Stimulated activated CD4-positive, alpha-beta T cell treated with anti-CD3 and anti-CD28 coated beads, Interleukin-2, amount 100 ng/mL, for 48 hours (primary cell): Measurements from ENCODE around the gene KMT2E.

Experiments used
- DNase-seq, 2 donors: peaks; one replicate each; pipeline ENCODE4 v3.0.0-alpha.2; 2020

The KMT2E gene

GRCh38 chr7:105088456-105088855, 74.5 kb downstream of the KMT2E start:
- DNase-seq = no peak

GRCh38 chr7:105094966-105095365, 81.0 kb downstream of the KMT2E start:
- DNase-seq = no peak

GRCh38 chr7:105096306-105096705, 82.3 kb downstream of the KMT2E start:
- DNase-seq = no peak

DNA sequence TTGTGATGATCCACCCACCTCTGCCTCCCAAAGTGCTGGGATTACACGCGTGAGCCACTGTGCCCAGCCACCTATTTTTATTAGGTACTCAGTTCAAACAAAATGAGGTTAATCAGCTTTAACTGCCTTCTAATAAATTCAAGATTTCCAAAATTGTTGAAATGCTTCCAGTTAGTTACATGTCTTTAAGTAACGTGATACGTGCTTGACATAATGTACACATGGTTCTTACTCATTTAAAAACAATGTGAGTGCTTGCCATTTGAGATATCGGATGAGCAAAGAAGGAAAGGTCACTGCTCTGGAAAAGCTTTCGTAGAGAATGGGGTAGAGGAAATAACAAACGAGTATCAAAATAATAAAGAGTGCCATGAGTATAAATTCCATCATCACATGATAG, 83.6 kb downstream of the KMT2E start:
- DNase-seq = no peak

- no peak for DNase-seq
These were observed 85.0 kb downstream of the KMT2E start for GRCh38 chr7:105098863-105099515.

- DNase-seq = no peak
These were observed 87.9 kb downstream of the KMT2E start for GRCh38 chr7:105101864-105102263.

- no peak for DNase-seq
These were observed 88.8 kb downstream of the KMT2E start for GRCh38 chr7:105102557-105103352.

DNA sequence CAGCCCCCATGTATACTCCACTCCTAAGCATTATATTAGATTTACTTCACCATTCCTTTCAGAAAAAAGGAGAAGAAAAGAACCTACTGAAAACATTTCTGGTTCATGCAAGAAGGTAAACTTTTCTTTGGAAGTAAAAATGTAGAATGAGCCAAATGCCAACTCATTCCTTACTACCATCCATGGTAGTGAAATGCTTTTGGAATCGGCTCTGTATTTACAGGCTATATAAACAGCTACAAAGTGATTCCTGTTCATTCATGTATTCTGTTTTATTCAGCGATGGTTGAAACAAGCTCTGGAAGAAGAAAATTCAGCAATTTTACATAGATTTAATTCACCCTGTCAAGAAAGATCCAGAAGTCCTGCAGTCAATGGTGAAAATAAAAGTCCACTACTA, 91.6 kb downstream of the KMT2E start:
- DNase-seq = no peak

- DNase-seq = no peak
These were observed 92.5 kb downstream of the KMT2E start for GRCh38 chr7:105106473-105106872.

DNA sequence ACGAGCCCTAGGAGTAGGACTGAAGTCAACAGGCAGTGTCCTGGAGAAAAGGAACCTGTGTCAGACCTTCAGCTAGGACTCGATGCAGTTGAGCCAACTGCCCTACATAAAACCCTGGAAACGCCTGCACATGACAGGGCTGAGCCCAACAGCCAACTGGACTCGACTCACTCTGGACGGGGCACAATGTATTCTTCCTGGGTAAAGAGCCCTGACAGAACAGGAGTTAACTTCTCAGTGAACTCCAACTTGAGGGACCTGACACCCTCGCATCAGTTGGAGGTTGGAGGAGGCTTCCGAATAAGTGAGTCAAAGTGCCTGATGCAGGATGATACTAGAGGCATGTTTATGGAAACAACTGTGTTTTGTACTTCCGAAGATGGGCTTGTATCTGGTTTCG, 93.5 kb downstream of the KMT2E start:
- DNase-seq = no peak

DNA sequence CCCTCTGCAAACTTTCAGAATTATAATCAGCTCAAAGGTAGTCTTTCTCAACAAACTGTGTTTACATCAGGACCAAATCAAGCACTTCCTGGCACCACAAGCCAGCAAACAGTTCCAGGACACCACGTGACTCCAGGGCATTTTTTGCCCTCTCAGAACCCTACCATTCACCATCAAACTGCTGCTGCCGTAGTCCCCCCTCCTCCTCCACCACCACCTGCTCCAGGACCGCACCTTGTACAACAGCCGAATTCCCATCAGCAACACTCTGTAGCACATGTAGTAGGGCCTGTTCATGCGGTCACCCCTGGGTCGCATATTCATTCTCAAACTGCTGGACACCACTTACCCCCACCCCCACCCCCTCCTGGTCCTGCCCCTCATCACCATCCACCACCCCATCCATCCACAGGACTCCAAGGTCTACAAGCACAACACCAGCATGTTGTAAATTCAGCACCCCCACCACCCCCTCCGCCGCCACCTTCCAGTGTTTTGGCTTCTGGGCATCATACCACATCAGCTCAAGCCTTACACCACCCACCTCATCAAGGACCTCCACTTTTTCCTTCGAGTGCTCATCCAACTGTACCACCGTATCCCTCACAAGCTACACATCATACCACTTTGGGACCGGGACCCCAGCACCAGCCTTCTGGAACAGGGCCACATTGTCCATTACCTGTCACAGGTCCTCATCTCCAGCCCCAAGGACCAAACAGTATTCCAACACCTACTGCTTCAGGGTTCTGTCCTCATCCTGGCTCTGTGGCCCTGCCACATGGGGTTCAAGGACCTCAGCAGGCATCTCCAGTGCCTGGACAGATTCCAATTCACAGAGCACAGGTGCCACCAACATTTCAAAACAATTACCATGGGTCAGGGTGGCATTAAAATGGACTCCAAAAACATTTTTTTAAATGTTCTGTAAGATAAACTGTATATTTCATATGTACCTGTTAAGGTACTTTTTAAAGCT, 98.7 kb downstream of the KMT2E start:
- no peak for DNase-seq

DNA sequence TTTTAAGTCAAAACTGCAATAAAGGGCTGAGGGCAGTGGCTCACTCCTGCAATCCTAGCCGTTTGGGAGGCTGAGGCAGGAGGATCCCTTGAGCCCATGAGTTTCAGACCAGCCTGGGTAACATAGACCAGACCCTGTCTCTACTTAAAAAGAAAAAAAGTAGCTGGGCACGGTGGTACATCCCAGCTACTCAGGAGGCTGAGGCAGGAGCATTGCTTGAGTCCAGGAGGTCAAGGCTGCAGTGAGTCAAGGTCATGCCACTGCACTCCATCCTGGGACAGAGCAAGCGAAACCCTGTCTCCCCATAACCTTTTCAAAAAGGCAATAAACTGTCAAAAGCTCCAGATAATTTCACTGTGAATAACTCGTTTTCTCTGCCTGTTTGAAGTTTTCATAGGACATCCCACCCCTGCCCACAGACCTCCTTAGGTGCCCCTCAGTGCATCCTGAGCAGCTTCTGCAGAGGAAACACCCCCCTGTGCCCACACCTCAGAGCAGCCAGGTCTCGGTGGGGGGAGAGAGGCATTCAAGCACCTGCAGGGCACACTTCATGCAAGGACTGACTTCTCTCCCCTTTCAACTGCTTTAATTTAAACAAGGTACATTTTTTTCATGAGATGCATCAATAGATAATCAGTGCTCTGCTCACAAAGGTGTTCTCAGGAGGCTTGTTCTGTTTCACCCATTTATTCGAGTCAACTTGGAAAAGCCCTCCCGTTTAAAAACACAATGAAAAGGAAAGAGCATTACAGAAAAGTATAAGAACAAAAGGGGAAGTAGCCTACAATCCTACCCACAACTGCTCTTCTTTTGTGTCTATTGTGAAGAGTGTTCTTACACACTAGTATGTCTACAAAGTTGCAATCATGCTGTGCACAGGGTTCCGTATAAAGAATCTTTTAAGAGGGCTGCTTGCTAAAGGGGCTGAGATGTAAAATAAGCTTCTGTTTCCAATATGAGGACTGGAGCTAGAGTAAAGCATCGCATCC, 104.9 kb downstream of the KMT2E start:
- DNase-seq = no peak

DNA sequence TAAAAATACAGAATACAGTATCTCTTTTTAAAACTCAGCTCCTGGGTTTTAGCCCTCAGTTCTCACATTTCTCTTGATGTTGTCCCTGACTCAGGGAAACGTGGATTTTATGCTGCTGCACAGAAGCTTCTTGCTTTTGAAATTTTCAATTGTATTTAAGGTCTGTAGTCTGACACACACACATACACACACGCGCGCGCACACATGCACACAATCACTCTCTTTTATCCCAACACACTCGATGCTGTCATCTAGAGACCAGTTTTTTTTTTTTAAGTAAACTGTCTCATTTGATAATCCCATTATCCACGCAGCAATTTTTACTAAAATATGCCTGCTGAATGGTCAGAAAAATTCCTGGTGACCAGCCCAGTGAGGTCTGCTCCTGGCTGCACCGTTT, 108.6 kb downstream of the KMT2E start:
- no peak for DNase-seq

DNA sequence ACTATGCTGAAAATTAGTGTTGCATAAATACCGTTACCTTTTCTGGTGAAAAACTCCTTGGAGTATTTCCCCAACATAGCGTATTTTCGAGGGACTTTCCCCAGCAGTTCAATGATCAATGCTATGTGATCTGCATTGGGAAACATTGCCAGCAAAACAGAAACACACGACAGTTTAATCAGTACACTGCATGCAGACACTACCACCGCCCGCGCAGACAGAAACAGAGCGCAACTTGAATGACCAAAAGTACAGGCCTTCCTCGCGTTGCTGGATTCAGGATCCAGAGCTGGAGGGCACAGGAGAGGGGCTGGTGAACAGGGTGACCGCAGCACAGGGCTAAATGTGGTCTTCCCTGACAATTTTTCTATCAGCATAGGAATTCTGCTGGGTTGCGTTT, 111.7 kb downstream of the KMT2E start:
- no peak for DNase-seq

DNA sequence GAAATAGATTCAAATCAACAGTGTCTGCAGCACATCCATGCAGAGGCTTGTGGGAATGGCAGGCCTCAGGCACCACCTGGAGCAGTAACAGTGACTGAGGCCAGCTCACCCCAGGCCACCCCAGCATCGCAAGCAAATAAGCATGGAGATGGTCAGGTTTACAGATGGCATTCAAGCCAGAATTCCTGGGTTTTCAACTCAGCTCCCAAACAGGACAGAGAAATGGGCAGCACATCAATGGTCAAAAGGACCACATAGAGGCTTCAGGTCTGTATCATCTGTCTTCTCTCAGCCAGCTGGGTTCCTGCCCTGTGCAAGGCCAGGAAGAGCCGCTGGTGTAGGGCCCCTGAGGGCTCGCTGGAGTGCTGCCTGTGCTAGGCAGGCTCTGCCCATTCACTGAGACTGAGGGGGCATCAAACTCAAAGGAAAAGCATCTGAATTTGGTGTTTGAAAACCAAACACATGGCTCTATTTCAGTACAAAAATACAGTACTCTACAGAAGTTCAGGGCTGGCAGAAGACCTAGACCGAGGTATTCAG, 112.5 kb downstream of the KMT2E start:
- no peak for DNase-seq

- no peak for DNase-seq
These were observed 113.2 kb downstream of the KMT2E start for GRCh38 chr7:105127179-105127578.

GRCh38 chr7:105130048-105130447, 116.0 kb downstream of the KMT2E start:
- DNase-seq = no peak

- no peak for DNase-seq
These were observed 116.6 kb downstream of the KMT2E start for GRCh38 chr7:105130580-105130979.

- DNase-seq = no peak
These were observed 117.1 kb downstream of the KMT2E start for GRCh38 chr7:105131033-105131656.

DNA sequence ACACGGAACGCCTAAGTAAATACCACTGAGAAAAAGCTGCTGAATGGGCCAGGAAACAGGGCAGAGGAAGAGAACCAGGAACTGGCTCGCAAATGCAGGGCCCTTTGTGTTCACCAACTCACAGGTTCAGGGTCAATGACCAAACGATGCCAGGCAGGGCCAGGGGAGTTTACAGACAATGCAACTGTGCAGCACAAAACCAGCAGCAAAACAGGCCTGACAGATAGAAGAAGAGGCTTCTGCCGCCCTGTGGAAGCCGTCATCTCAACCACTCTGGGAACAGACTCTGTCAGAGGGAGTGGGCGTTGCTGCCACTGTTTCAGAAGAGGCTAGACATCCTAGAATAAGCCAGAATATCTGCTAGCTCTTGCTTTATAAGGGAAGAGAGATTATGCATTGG, 117.9 kb downstream of the KMT2E start:
- DNase-seq = no peak

DNA sequence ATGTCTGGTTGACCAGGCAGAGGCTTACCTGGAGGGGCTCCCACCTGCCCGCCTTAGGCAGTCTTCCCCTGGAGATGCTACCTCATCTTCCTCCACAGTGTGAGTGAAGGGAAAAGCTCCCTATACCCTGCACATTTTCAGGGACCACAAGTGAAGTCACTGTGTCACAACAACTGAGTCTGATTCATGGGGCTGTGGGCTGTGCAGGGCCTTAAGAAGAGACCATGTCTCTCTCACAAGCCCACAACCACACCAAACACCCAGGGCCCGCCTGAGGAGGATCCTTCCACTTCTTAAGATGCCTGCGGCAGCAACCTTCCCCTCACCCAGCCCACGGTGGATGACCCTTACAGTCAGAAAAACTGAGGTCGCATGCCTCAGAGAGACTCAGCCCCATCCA, 118.3 kb downstream of the KMT2E start:
- no peak for DNase-seq
